GM19452 (cell line): ENCODE measurements around the gene MALAT1.
A peak's percentile ranks its signal among the peaks of the same experiment; 100 is the strongest.
"Not testable (repeated sequence)": the region's sequence is repeated elsewhere in the genome, so short reads cannot be mapped to it uniquely, and the experiment has no call there.

Source experiments
- ATAC-seq: cut with Tn5 transposase; IDR thresholded peaks from one replicate; pipeline ENCODE4 v1.9.1; 2021; ENCODE audit not compliant: unreplicated experiment

Gene MALAT1

DNA sequence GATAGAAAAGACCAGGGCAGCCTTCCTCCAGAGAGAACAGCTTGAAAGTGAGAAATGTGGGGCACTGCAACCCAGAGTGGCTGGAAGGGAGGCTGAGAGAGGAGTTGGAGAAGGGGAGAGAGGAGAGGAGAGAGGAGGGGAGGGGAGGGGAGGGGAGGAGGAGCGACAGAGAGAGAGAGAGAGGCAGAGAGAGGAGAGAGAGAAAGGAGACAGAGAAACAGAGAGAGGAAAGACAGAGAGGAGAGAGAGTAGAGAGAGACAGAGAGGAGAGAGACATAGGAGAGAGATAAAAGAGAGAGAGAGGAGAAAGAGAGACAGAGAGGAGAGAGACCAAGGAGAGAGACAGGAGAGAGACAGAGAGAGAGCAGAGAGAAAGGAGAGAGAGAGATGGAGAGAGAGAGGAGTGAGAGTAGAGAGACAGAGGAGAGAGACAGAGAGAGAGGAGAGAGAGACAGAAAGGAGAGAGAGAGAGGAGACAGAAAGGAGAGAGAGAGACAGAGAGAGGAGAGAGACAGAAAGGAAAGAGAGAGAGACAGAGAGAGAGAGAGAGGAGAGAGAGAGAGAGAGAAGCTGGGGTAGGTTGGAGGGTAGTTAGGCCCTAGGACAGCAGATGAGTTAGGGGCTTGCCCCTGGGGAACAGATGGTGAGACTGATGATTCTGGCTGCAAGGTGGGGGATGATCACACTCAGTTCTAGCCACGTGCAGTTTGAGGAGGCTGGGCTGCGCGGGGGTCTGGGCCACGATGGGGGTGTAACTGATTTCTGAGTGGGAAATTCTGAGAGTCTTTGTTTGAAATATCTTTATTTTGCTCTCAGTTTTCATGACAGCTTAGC, 17.5 kb downstream of the MALAT1 start:
- ATAC-seq: no peak

- ATAC-seq: not testable (repeated sequence)
Observed at GRCh38 chr11:65518941-65519549, 20.2 kb downstream of the MALAT1 start.

GRCh38 chr11:65521777-65522521, 23.1 kb downstream of the MALAT1 start:
- ATAC-seq: not testable (repeated sequence)

- ATAC-seq: not testable (repeated sequence)
Observed at GRCh38 chr11:65522718-65523630, 24.1 kb downstream of the MALAT1 start.

DNA sequence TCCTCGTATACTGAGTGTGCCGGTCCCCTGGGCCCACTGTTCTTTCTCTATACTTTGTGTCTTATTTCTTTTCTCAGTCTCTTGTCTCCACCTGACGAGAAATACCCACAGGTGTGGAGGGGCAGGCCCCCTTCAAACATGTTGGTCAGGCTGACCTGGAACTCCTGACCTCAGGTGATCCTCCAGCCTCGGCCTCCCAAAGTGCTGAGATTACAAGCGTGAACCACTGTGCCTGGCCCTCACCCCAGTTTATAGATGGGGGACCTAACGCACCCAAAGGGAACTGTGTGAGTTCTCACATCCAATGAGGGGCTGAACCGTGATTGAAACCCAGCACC, 24.8 kb downstream of the MALAT1 start:
- not testable (repeated sequence) for ATAC-seq

- no peak for ATAC-seq
Observed at GRCh38 chr11:65524014-65524740, 25.3 kb downstream of the MALAT1 start.

DNA sequence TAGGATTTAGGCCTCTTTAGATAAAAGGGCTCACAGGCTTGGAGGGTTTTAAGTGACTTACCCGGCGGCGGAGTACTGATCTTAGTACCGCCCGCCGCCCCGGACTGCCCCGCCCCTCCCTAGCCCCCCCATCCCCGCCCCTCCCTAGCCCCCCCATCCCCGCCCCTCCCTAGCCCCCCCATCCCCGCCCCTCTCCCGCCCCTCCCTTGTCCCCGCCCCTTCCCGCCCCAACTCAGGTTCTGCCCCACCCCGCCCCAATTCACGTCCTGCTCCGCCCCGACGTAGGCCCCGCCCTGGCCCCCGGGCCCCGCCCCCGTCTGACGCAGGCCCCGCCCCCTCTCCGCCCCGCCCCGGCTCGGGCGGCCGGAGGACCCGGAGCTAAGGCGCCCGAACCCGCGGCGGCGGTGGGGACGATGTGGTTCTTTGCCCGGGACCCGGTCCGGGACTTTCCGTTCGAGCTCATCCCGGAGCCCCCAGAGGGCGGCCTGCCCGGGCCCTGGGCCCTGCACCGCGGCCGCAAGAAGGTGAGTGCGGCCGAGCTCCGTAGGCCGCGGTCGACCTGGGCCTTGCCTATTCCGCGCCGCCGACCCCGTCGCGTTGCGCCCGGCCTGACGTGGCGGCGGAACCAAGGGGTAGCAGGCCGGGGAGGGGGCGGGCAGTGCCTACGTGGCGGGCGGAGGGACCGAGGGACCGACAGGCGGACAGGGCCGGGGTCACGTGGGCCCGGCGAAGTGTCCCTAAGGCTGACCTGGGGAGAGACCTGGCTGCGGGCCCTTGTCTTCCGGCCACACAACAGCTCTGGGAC, 26.1 kb downstream of the MALAT1 start, which contains the start of gene SCYL1:
TSS of gene SCYL1 (plus strand) at position 343 of the 805 bp plus-strand sequence. CDS start at position 414, 71 bp downstream.
- ATAC-seq: peak; percentile 56

GRCh38 chr11:65525546-65526480, 27.0 kb downstream of the MALAT1 start:
- peak; percentile 18 for ATAC-seq

GRCh38 chr11:65526744-65527143, 27.9 kb downstream of the MALAT1 start:
- no peak for ATAC-seq

- ATAC-seq: no peak
Observed at GRCh38 chr11:65528819-65529350, 30.0 kb downstream of the MALAT1 start.

- no peak for ATAC-seq
Observed at GRCh38 chr11:65529475-65530156, 30.8 kb downstream of the MALAT1 start.

GRCh38 chr11:65530157-65530496, 31.3 kb downstream of the MALAT1 start:
- ATAC-seq: no peak

GRCh38 chr11:65532388-65533064, 33.7 kb downstream of the MALAT1 start:
- no peak for ATAC-seq

DNA sequence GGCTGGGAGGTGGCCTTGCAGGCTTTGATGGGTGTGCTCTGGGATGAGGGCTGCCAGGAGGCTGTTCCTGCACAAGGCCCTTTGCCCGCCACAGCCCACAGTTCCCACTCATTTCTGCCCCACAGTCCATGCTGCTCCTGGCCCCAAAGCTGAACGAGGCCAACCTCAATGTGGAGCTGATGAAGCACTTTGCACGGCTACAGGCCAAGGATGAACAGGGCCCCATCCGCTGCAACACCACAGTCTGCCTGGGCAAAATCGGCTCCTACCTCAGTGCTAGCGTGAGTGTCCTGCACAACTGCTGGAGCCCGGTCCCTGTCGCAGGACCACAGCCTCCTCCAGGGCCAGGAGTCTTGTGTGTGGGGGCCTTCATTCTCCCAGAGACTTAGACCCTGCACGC, 36.3 kb downstream of the MALAT1 start:
- ATAC-seq: no peak

DNA sequence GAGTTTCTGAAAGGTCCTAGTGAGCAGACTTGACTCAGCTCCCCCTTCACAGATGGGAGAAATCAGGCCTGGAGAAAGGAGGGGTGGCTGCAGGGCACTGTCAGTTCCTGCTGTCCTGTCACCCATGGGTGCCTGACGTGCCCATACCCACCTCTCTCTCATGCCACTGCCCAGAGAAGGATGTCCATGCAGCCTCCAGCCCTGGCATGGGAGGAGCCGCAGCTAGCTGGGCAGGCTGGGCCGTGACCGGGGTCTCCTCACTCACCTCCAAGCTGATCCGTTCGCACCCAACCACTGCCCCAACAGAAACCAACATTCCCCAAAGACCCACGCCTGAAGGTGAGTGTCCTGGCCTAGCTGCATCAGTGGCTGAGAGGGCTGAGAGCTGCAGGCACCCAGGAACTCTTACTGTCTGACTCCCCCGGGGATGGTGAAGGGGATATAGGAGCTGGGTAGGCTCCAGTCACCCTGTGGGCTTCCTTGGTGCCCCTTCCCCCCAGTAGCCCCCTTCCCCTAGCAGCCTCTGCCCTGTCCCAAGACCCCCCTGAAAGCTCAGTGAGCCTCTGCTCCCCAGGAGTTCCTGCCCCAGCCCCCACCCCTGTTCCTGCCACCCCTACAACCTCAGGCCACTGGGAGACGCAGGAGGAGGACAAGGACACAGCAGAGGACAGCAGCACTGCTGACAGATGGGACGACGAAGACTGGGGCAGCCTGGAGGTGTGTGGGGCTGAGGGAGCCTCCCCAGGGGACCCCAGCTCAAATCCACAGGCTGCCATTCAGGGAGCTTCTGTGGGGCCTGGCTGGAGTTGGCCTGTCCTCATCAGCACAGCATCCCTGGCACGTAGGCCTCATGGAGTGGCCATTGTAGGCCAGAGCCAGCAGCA, 37.8 kb downstream of the MALAT1 start:
- no peak for ATAC-seq

- ATAC-seq: no peak
Observed at GRCh38 chr11:65537296-65537597, 38.4 kb downstream of the MALAT1 start.
